Parathyroid adenoma (tissue), 2 donors: Measurements from ENCODE around the gene MEGF10.

Source experiments
- H2AFZ ChIP-seq: fragments of 300-600 bp; sonication (generic); one replicate; pipeline ENCODE4 v1.7.0; 2017; ENCODE audit warnings: antibody characterized with exemption, mild to moderate bottlenecking
- H3K27ac ChIP-seq: fragments of 300-600 bp; sonication (generic); one replicate; pipeline ENCODE4 v1.7.0; 2017
- H3K27me3 ChIP-seq: fragments of 300-600 bp; sonication (generic); one replicate; pipeline ENCODE4 v1.7.0; 2017; ENCODE audit warnings: low read length; ENCODE audit not compliant: control insufficient read depth, insufficient read depth
- H3K36me3 ChIP-seq: fragments of 300-600 bp; sonication (generic); one replicate; pipeline ENCODE4 v1.7.0; 2017; ENCODE audit warnings: low read length; ENCODE audit not compliant: control insufficient read depth, insufficient read depth
- H3K4me1 ChIP-seq: fragments of 300-600 bp; sonication (generic); one replicate; pipeline ENCODE4 v1.7.0; 2017; ENCODE audit warnings: control low read depth
- H3K4me2 ChIP-seq: fragments of 300-600 bp; sonication (generic); one replicate; pipeline ENCODE4 v1.7.0; 2017; ENCODE audit warnings: low read length
- H3K4me3 ChIP-seq: fragments of 300-600 bp; sonication (generic); one replicate; pipeline ENCODE4 v1.7.0; 2017; ENCODE audit warnings: low read depth, low read length
- H3K79me2 ChIP-seq: fragments of 300-600 bp; sonication (generic); one replicate; pipeline ENCODE4 v1.7.0; 2017; ENCODE audit warnings: control low read depth
- H3K9ac ChIP-seq: fragments of 300-600 bp; sonication (generic); one replicate; pipeline ENCODE4 v1.7.0; 2017; ENCODE audit warnings: mild to moderate bottlenecking
- H3K9me3 ChIP-seq: fragments of 300-600 bp; sonication (generic); one replicate; pipeline ENCODE4 v1.7.0; 2017; ENCODE audit warnings: low read length; ENCODE audit not compliant: control insufficient read depth
- TF ChIP-seq, protein P1 (sequence below): fragments of 300-600 bp; sonication (generic); IDR thresholded peaks from one replicate; pipeline ENCODE4 v1.7.0; 2017; ENCODE audit warnings: antibody characterized with exemption, mild to moderate bottlenecking
- donor health status: primary hyperparathyroidism.

Gene MEGF10

GRCh38 chr5:127351418-127351817 is 60.8 kb downstream of the MEGF10 start:
- TF ChIP-seq, protein P1, sequence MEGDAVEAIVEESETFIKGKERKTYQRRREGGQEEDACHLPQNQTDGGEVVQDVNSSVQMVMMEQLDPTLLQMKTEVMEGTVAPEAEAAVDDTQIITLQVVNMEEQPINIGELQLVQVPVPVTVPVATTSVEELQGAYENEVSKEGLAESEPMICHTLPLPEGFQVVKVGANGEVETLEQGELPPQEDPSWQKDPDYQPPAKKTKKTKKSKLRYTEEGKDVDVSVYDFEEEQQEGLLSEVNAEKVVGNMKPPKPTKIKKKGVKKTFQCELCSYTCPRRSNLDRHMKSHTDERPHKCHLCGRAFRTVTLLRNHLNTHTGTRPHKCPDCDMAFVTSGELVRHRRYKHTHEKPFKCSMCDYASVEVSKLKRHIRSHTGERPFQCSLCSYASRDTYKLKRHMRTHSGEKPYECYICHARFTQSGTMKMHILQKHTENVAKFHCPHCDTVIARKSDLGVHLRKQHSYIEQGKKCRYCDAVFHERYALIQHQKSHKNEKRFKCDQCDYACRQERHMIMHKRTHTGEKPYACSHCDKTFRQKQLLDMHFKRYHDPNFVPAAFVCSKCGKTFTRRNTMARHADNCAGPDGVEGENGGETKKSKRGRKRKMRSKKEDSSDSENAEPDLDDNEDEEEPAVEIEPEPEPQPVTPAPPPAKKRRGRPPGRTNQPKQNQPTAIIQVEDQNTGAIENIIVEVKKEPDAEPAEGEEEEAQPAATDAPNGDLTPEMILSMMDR = no peak
- H3K36me3 ChIP-seq = no peaks in the 10 kb centered on the region
- no peak overlapping the region for H3K9ac ChIP-seq
- H3K4me2 ChIP-seq = no peak overlapping the region
- H3K4me3 ChIP-seq = no peak overlapping the region
- no peak overlapping the region for H3K27ac ChIP-seq
- H3K27me3 ChIP-seq = no peaks in the 10 kb centered on the region
- H2AFZ ChIP-seq = no peak overlapping the region
- H3K4me1 ChIP-seq = no peaks in the 10 kb centered on the region
- H3K79me2 ChIP-seq = no peaks in the 10 kb centered on the region
- no peaks in the 10 kb centered on the region for H3K9me3 ChIP-seq

GRCh38 chr5:127352068-127352467 is 61.5 kb downstream of the MEGF10 start:
- no peak overlapping the region for H3K4me3 ChIP-seq

GRCh38 chr5:127353327-127353726 is 62.7 kb downstream of the MEGF10 start:
- Histone ChIP-seq H3K27ac (no peak overlapping the region), H3K4me3 (no peak overlapping the region), H2AFZ (no peak overlapping the region), H3K27me3 (no peaks in the 10 kb centered on the region), H3K4me2 (no peak overlapping the region), H3K9me3 (no peaks in the 10 kb centered on the region), H3K36me3 (no peaks in the 10 kb centered on the region), H3K79me2 (no peaks in the 10 kb centered on the region), H3K9ac (no peak overlapping the region), H3K4me1 (no peaks in the 10 kb centered on the region)
- TF ChIP-seq, protein P1 = no peak

More at GRCh38 chr5:127352068-127352467, 61.5 kb downstream of the MEGF10 start:
- Histone ChIP-seq H3K4me1 (no peaks in the 10 kb centered on the region), H3K9ac (no peak overlapping the region), H3K4me2 (no peak overlapping the region), H3K36me3 (no peaks in the 10 kb centered on the region), H3K27ac (no peak overlapping the region), H2AFZ (no peak overlapping the region), H3K9me3 (no peaks in the 10 kb centered on the region), H3K79me2 (no peaks in the 10 kb centered on the region), H3K27me3 (no peaks in the 10 kb centered on the region)
- TF ChIP-seq, protein P1 = no peak

GRCh38 chr5:127353796-127354195 is 63.2 kb downstream of the MEGF10 start:
- H3K27ac ChIP-seq = no peak overlapping the region
- H3K9me3 ChIP-seq = no peaks in the 10 kb centered on the region
- TF ChIP-seq, protein P1 = no peak
- H3K27me3 ChIP-seq = no peaks in the 10 kb centered on the region
- no peak overlapping the region for H3K4me2 ChIP-seq
- H3K36me3 ChIP-seq = no peaks in the 10 kb centered on the region
- no peaks in the 10 kb centered on the region for H3K79me2 ChIP-seq
- no peak overlapping the region for H3K4me3 ChIP-seq
- H3K9ac ChIP-seq = no peak overlapping the region
- H3K4me1 ChIP-seq = no peaks in the 10 kb centered on the region
- H2AFZ ChIP-seq = no peak overlapping the region

DNA sequence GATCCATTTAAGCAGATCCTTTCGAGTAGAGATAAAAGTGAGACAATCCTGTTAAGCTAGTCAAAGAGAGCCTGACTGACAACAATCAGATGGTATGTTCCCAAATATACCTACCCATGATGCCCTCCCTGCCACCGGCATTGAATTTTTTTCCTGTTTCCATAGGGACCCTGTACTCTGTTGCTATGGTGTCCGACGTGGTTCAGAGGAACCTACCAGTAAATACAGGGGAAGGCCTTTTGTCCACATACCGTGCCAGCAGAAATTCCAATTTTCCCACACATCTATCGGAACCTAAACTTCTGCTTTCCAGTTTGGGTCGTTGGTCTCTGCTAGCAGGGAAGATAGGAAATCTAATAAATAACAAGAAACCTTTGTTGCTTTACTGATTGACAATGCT is 64.7 kb downstream of the MEGF10 start:
- H3K4me1 ChIP-seq = no peaks in the 10 kb centered on the region
- no peak overlapping the region for H3K4me3 ChIP-seq
- H3K79me2 ChIP-seq = no peaks in the 10 kb centered on the region
- TF ChIP-seq, protein P1 = no peak
- H3K36me3 ChIP-seq = no peaks in the 10 kb centered on the region
- no peaks in the 10 kb centered on the region for H3K27me3 ChIP-seq
- H3K27ac ChIP-seq = no peak overlapping the region
- peak overlapping the region; percentile 54 for H2AFZ ChIP-seq
- H3K9me3 ChIP-seq = no peaks in the 10 kb centered on the region
- H3K9ac ChIP-seq = no peak overlapping the region
- no peak overlapping the region for H3K4me2 ChIP-seq
